Measurements from ENCODE around the gene MMD2.
"Not testable (repeated sequence)": the region's sequence is repeated elsewhere in the genome, so short reads cannot be mapped to it uniquely, and the experiment has no call there.

DNA sequence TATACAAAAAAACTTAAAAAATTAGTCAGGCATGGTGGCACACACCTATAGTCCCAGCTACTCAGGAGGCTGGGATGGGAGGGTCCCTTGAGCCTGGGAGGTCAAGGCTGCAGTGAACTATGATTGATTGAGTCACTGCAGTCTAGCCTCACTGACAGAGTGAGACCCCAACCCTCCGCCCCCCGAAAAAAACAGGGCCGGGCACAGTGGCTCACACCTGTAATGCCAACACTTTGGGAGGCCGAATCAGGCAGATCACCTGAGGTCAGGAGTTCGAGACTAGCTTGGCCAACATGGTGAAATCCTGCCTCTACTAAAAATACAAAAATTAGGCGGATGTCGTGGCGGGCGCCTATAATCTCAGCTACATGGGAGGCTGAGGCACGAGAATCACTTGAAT is 13.5 kb upstream of the MMD2 start:
- TF ChIP-seq, protein P1, sequence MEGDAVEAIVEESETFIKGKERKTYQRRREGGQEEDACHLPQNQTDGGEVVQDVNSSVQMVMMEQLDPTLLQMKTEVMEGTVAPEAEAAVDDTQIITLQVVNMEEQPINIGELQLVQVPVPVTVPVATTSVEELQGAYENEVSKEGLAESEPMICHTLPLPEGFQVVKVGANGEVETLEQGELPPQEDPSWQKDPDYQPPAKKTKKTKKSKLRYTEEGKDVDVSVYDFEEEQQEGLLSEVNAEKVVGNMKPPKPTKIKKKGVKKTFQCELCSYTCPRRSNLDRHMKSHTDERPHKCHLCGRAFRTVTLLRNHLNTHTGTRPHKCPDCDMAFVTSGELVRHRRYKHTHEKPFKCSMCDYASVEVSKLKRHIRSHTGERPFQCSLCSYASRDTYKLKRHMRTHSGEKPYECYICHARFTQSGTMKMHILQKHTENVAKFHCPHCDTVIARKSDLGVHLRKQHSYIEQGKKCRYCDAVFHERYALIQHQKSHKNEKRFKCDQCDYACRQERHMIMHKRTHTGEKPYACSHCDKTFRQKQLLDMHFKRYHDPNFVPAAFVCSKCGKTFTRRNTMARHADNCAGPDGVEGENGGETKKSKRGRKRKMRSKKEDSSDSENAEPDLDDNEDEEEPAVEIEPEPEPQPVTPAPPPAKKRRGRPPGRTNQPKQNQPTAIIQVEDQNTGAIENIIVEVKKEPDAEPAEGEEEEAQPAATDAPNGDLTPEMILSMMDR (conservative IDR thresholded peaks at IDR 0.05; ENCODE audit: low read length) = not testable (repeated sequence)
- TF ChIP-seq EZH2phosphoT487 (IDR thresholded peaks at IDR 0.05; ENCODE audit: borderline replicate concordance, low read depth, low read length) = not testable (repeated sequence)
